Stimulated activated CD4-positive, alpha-beta T cell treated with anti-CD3 and anti-CD28 coated beads, Interleukin-1b, Interleukin-23, amount 100 ng/mL, for 48 hours (primary cell): ENCODE measurements around the gene ANGPTL2.
"Not testable (repeated sequence)": the region's sequence is repeated elsewhere in the genome, so short reads cannot be mapped to it uniquely, and the experiment has no call there.

ENCODE experiments used
- DNase-seq: peaks from one replicate; pipeline ENCODE4 v3.0.0-alpha.2; 2020

ANGPTL2 gene

GRCh38 chr9:127154390-127155191 is 32.2 kb upstream of the ANGPTL2 start:
- no peak for DNase-seq

GRCh38 chr9:127154003-127154389 is 31.6 kb upstream of the ANGPTL2 start:
- DNase-seq: no peak

GRCh38 chr9:127153501-127153900 is 31.1 kb upstream of the ANGPTL2 start:
- no peak for DNase-seq

GRCh38 chr9:127149463-127150390 is 27.3 kb upstream of the ANGPTL2 start:
- no peak for DNase-seq

- no peak for DNase-seq
Observed at GRCh38 chr9:127149010-127149409, 26.6 kb upstream of the ANGPTL2 start.

GRCh38 chr9:127148014-127148413 is 25.6 kb upstream of the ANGPTL2 start:
- no peak for DNase-seq

- no peak for DNase-seq
Observed at GRCh38 chr9:127147251-127147650, 24.8 kb upstream of the ANGPTL2 start.

- not testable (repeated sequence) for DNase-seq
Observed at GRCh38 chr9:127146841-127147240, 24.4 kb upstream of the ANGPTL2 start.

- DNase-seq: no peak
Observed at GRCh38 chr9:127144670-127145445, 22.4 kb upstream of the ANGPTL2 start.

- DNase-seq: no peak
Observed at GRCh38 chr9:127143920-127144465, 21.6 kb upstream of the ANGPTL2 start.

- DNase-seq: no peak
Observed at GRCh38 chr9:127142931-127143464, 20.6 kb upstream of the ANGPTL2 start.

- DNase-seq: no peak
Observed at GRCh38 chr9:127142291-127142690, 19.9 kb upstream of the ANGPTL2 start.

- no peak for DNase-seq
Observed at GRCh38 chr9:127140842-127141675, 18.6 kb upstream of the ANGPTL2 start.

- no peak for DNase-seq
Observed at GRCh38 chr9:127140181-127140580, 17.7 kb upstream of the ANGPTL2 start.

- no peak for DNase-seq
Observed at GRCh38 chr9:127139775-127140174, 17.3 kb upstream of the ANGPTL2 start.

GRCh38 chr9:127139071-127139731 is 16.8 kb upstream of the ANGPTL2 start:
- DNase-seq: no peak

GRCh38 chr9:127138444-127138843 is 16.0 kb upstream of the ANGPTL2 start:
- DNase-seq: no peak

GRCh38 chr9:127137640-127138360 is 15.4 kb upstream of the ANGPTL2 start:
- no peak for DNase-seq

- no peak for DNase-seq
Observed at GRCh38 chr9:127136880-127137639, 14.6 kb upstream of the ANGPTL2 start.
